Liver (tissue), 9 donors: Measurements from ENCODE around the gene LSAMP. TPM values are rescaled to one million over a fixed set of nuclear protein-coding genes. Genes with fewer than 3 reads are reported as not detected.

Experiments used
- DNase-seq: peaks from one replicate; pipeline ENCODE4 v3.0.0-alpha.2; 2017; ENCODE audit warnings: low spot score
- H3K27ac ChIP-seq, 2 donors: one replicate each; pipeline ENCODE4 v1.7.0; 2013; ENCODE audit warnings: inconsistent platforms in 2 of 2, low read length in 2 of 2, control low read depth in 1 of 2, low read depth in 1 of 2, mild to moderate bottlenecking in 1 of 2
- H3K27me3 ChIP-seq, 4 donors: one replicate each; pipeline versions ENCODE4 v1.6.1 to v1.7.0; 2013; ENCODE audit warnings: low read length in 3 of 4, inconsistent platforms in 1 of 4, mild to moderate bottlenecking in 1 of 4, moderate library complexity in 1 of 4; ENCODE audit not compliant: control insufficient read depth in 4 of 4, insufficient read depth in 4 of 4
- H3K36me3 ChIP-seq, 4 donors: one replicate each; pipeline versions ENCODE4 v1.6.1 to v1.7.0; 2013; ENCODE audit warnings: low read length in 3 of 4, mild to moderate bottlenecking in 3 of 4, low read depth in 1 of 4, moderate library complexity in 1 of 4; ENCODE audit not compliant: control insufficient read depth in 4 of 4, insufficient read depth in 3 of 4
- H3K4me1 ChIP-seq, 4 donors: one replicate each; pipeline versions ENCODE4 v1.6.1 to v1.7.0; 2013; ENCODE audit warnings: low read length in 3 of 4, mild to moderate bottlenecking in 3 of 4, moderate library complexity in 1 of 4; ENCODE audit not compliant: control insufficient read depth in 4 of 4, insufficient read depth in 4 of 4
- H3K4me3 ChIP-seq, 3 donors: one replicate each; pipeline versions ENCODE4 v1.6.1 to v1.7.0; 2013; ENCODE audit warnings: low read length in 3 of 3, control low read depth in 1 of 3, low read depth in 1 of 3, mild to moderate bottlenecking in 1 of 3
- H3K9ac ChIP-seq, 2 donors: one replicate each; pipeline ENCODE4 v1.7.0; 2013; ENCODE audit warnings: low read length in 2 of 2, mild to moderate bottlenecking in 2 of 2, moderate library complexity in 2 of 2, control low read depth in 1 of 2, low read depth in 1 of 2
- H3K9me3 ChIP-seq, 4 donors: one replicate each; pipeline versions ENCODE4 v1.6.1 to v1.7.0; 2013; ENCODE audit warnings: low read length in 3 of 4; ENCODE audit not compliant: control insufficient read depth in 4 of 4
- ATF3 ChIP-seq: IDR thresholded peaks from 2 replicates; pipeline ENCODE4 v1.6.1; 2016; ENCODE audit warnings: antibody characterized with exemption
- CTCF ChIP-seq: fragments of 150-350 bp; IDR thresholded peaks from 2 replicates; pipeline ENCODE4 v1.5.1; 2017; ENCODE audit warnings: improper control_type of control experiment, low read depth, low read length; ENCODE audit not compliant: missing input control
- EGR1 ChIP-seq, 2 donors: IDR thresholded peaks; 2 replicates each; pipeline ENCODE4 v1.6.1; 2016 to 2018; ENCODE audit warnings: antibody characterized with exemption in 2 of 2, low read depth in 2 of 2
- FOXA1 ChIP-seq: IDR thresholded peaks from 2 replicates; pipeline ENCODE4 v1.6.1; 2016; ENCODE audit warnings: antibody characterized with exemption
- FOXA2 ChIP-seq: IDR thresholded peaks from 2 replicates; pipeline ENCODE4 v1.6.1; 2016; ENCODE audit warnings: antibody characterized with exemption
- GABPA ChIP-seq, 2 donors: IDR thresholded peaks in 1 of 2; conservative IDR thresholded peaks in 1 of 2; 2 replicates each; pipeline ENCODE4 v1.6.1; 2016; ENCODE audit warnings: antibody characterized with exemption in 2 of 2, mild to moderate bottlenecking in 1 of 2, moderate library complexity in 1 of 2
- HNF4A ChIP-seq, 2 donors: conservative IDR thresholded peaks; 2 replicates each; pipeline ENCODE4 v1.6.1; 2016; ENCODE audit warnings: antibody characterized with exemption in 2 of 2, mild to moderate bottlenecking in 2 of 2
- HNF4G ChIP-seq: IDR thresholded peaks from 2 replicates; pipeline ENCODE4 v1.6.1; 2016; ENCODE audit warnings: antibody characterized with exemption
- JUND ChIP-seq, 2 donors: IDR thresholded peaks; 2 replicates each; pipeline ENCODE4 v1.6.1; 2016; ENCODE audit warnings: antibody characterized with exemption in 2 of 2
- MAX ChIP-seq: IDR thresholded peaks from 2 replicates; pipeline ENCODE4 v1.6.1; 2016; ENCODE audit warnings: antibody characterized with exemption
- NR2F2 ChIP-seq: IDR thresholded peaks from 2 replicates; pipeline ENCODE4 v1.6.1; 2016; ENCODE audit warnings: antibody characterized with exemption
- RAD21 ChIP-seq, 2 donors: IDR thresholded peaks; 2 replicates each; pipeline ENCODE4 v1.6.1; 2016; ENCODE audit warnings: antibody characterized with exemption in 2 of 2, mild to moderate bottlenecking in 2 of 2
- REST ChIP-seq: IDR thresholded peaks from 2 replicates; pipeline ENCODE4 v1.6.1; 2016; ENCODE audit warnings: antibody characterized with exemption, mild to moderate bottlenecking
- RXRA ChIP-seq, 2 donors: IDR thresholded peaks; 2 replicates each; pipeline ENCODE4 v1.6.1; 2017 to 2018; ENCODE audit warnings: antibody characterized with exemption in 2 of 2, mild to moderate bottlenecking in 1 of 2
- SP1 ChIP-seq: IDR thresholded peaks from 2 replicates; pipeline ENCODE4 v1.6.1; 2018; ENCODE audit warnings: antibody characterized with exemption, mild to moderate bottlenecking
- TAF1 ChIP-seq: conservative IDR thresholded peaks from 2 replicates; pipeline ENCODE4 v1.6.1; 2016; ENCODE audit warnings: antibody characterized with exemption, mild to moderate bottlenecking
- YY1 ChIP-seq: IDR thresholded peaks from 2 replicates; pipeline ENCODE4 v1.6.1; 2016; ENCODE audit warnings: antibody characterized with exemption, mild to moderate bottlenecking
- ZBTB33 ChIP-seq: IDR thresholded peaks from 2 replicates; pipeline ENCODE4 v1.6.1; 2016; ENCODE audit warnings: antibody characterized with exemption
- WGBS: extraction: QIAGEN DNeasy Blood & Tissue Kit; methylation state at CpG from one replicate; pipeline ENCODE4 v1.1.7; 2013; 5-methylcytosine and 5-hydroxymethylcytosine counted together
- polyA plus RNA-seq, 2 donors: library from polyadenylated mRNA; stranded (reverse) in 1 of 2; unstranded in 1 of 2; fragments of 200-250 nt in 1 of 2; fragments of >200 nt in 1 of 2; fragmentation: Nextera tagmentation in 1 of 2; extraction: Ambion mirVana in 1 of 2; gene quantifications; one replicate each; pipeline versions ENCODE4 v1.2.1 to v1.2.3, GENCODE V29; 2013 to 2015
- total RNA-seq, 2 donors: library from RNA; depleted of rRNA; stranded (reverse); fragments of >200 nt; gene quantifications; one replicate each; pipeline ENCODE4 v1.2.3, GENCODE V29; 2014
- donor health status: healthy.
- donor health status: healthy.
- donor health status: healthy.
- donor health status: healthy.
- donor health status: healthy.

Gene LSAMP
- total and polyA plus RNA-seq, 4 donors, result 0.01 to 0.17 (median 0.06) TPM

- no peak for TF ChIP-seq GABPA (IDR thresholded peaks at IDR 0.05 in 1 of 2, conservative IDR thresholded peaks at IDR 0.05 in 1 of 2)
Measured at GRCh38 chr3:115835946-115836345, 609.3 kb downstream of the LSAMP start (continued).

- Histone ChIP-seq H3K9ac (no peak overlapping the region), H3K9me3 (no peaks in the 10 kb centered on the region), H3K36me3 (no peaks in the 10 kb centered on the region), H3K27me3 (no peaks in the 10 kb centered on the region), H3K4me3 (no peak overlapping the region), H3K4me1 (no peaks in the 10 kb centered on the region), H3K27ac (no peak overlapping the region)
- TF ChIP-seq HNF4G (no peak), CTCF (no peak), SP1 (no peak), ATF3 (no peak), NR2F2 (no peak), HNF4A (conservative IDR thresholded peaks at IDR 0.05) (no peak), MAX (no peak), JUND (IDR thresholded peaks at IDR 0.05) (no peak), TAF1 (no peak), RXRA (IDR thresholded peaks at IDR 0.05) (no peak), GABPA (IDR thresholded peaks at IDR 0.05 in 1 of 2, conservative IDR thresholded peaks at IDR 0.05 in 1 of 2) (no peak), REST (no peak), FOXA2 (no peak), ZBTB33 (no peak), FOXA1 (no peak), EGR1 (IDR thresholded peaks at IDR 0.05; ENCODE audit: low read depth in 2 of 2) (no peak), RAD21 (IDR thresholded peaks at IDR 0.05) (no peak), YY1 (no peak)
- 95% methylated on average over 1 of the region's 1 CpG for WGBS
- no peak for DNase-seq
Measured at GRCh38 chr3:115834068-115834467, 611.2 kb downstream of the LSAMP start.
